HepG2 (cell line): ENCODE data around the gene RBM12.

Experiments
- EP300 ChIP-seq, 3 experiments: sonication (generic) in 1 of 3; formaldehyde crosslinking in 1 of 3; IDR thresholded peaks; 2 replicates each; pipeline versions ENCODE4 v1.5.1 to v1.6.1; 2011 to 2020; ENCODE audit warnings: low read depth in 2 of 3, low read length in 2 of 3, borderline replicate concordance in 1 of 3, improper control_type of control experiment in 1 of 3, mild to moderate bottlenecking in 1 of 3, missing genetic modification reagents in 1 of 3, moderate library complexity in 1 of 3
- EZH2 ChIP-seq: conservative IDR thresholded peaks from 2 replicates; pipeline ENCODE4 v1.6.1; 2012; ENCODE audit warnings: mild to moderate bottlenecking, low read depth, low read length, moderate library complexity
- FOXM1 ChIP-seq: sonication (generic); formaldehyde crosslinking; IDR thresholded peaks from 2 replicates; pipeline ENCODE4 v1.5.0; 2020; ENCODE audit warnings: missing genetic modification reagents
- FOXP1 ChIP-seq, 2 experiments: fragments of 450-650 bp in 1 of 2; IDR thresholded peaks; 2 replicates each; pipeline ENCODE4 v1.6.1; 2017 to 2018; ENCODE audit warnings: antibody characterized with exemption in 1 of 2
- KDM1A ChIP-seq: IDR thresholded peaks from 2 replicates; pipeline ENCODE4 v1.6.1; 2016; ENCODE audit warnings: missing compliant biosample characterization
- TCF12 ChIP-seq, 2 experiments: fragments of 450-650 bp in 1 of 2; sonication (generic) in 1 of 2; formaldehyde crosslinking in 1 of 2; IDR thresholded peaks; 2 replicates each; pipeline versions ENCODE4 v1.6.1 to v1.8.0; 2017 to 2022; ENCODE audit warnings: antibody characterized with exemption in 1 of 2, mild to moderate bottlenecking in 1 of 2, missing genetic modification reagents in 1 of 2, moderate library complexity in 1 of 2
- ZNF567 ChIP-seq: sonication (generic); formaldehyde crosslinking; IDR thresholded peaks from 2 replicates; pipeline ENCODE4 v1.8.1; 2023; ENCODE audit warnings: mild to moderate bottlenecking, missing genetic modification reagents, borderline replicate concordance
- ZNF83 ChIP-seq: sonication (generic); formaldehyde crosslinking; IDR thresholded peaks from 2 replicates; pipeline ENCODE4 v1.4.0; 2020; ENCODE audit warnings: missing genetic modification reagents, mild to moderate bottlenecking, borderline replicate concordance
- TF ChIP-seq, protein P1 (sequence below): IDR thresholded peaks from 2 replicates; pipeline ENCODE4 v1.6.1; 2012; ENCODE audit warnings: inconsistent platforms
- TF ChIP-seq, protein P2 (sequence below): sonication (generic); formaldehyde crosslinking; IDR thresholded peaks from 2 replicates; pipeline ENCODE4 v1.5.0; 2020; ENCODE audit warnings: mild to moderate bottlenecking, missing genetic modification reagents, moderate library complexity
- TF ChIP-seq, protein P3 (sequence below): sonication (generic); formaldehyde crosslinking; IDR thresholded peaks from 2 replicates; pipeline ENCODE4 v1.4.0; 2020; ENCODE audit warnings: missing genetic modification reagents

- TF ChIP-seq TCF12 (IDR thresholded peaks at IDR 0.05) (no peak), TCF12 (CRISPR knock-in tag; IDR thresholded peaks at IDR 0.05) (no peak), ZNF567 (CRISPR knock-in tag) (no peak), EP300 (IDR thresholded peaks at IDR 0.05; ENCODE audit: low read depth in 2 of 2, low read length in 2 of 2) (no peak), EP300 (CRISPR knock-in tag; IDR thresholded peaks at IDR 0.05; ENCODE audit: borderline replicate concordance) (no peak), EZH2 (no peak), FOXM1 (no peak), FOXP1 (IDR thresholded peaks at IDR 0.05) (no peak), FOXP1 (CRISPR knock-in tag; IDR thresholded peaks at IDR 0.05) (no peak), ZNF83 (CRISPR knock-in tag) (no peak), KDM1A (CRISPR knock-in tag) (no peak)
- TF ChIP-seq, protein P1, sequence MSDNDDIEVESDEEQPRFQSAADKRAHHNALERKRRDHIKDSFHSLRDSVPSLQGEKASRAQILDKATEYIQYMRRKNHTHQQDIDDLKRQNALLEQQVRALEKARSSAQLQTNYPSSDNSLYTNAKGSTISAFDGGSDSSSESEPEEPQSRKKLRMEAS, result no peak
- TF ChIP-seq, protein P2, sequence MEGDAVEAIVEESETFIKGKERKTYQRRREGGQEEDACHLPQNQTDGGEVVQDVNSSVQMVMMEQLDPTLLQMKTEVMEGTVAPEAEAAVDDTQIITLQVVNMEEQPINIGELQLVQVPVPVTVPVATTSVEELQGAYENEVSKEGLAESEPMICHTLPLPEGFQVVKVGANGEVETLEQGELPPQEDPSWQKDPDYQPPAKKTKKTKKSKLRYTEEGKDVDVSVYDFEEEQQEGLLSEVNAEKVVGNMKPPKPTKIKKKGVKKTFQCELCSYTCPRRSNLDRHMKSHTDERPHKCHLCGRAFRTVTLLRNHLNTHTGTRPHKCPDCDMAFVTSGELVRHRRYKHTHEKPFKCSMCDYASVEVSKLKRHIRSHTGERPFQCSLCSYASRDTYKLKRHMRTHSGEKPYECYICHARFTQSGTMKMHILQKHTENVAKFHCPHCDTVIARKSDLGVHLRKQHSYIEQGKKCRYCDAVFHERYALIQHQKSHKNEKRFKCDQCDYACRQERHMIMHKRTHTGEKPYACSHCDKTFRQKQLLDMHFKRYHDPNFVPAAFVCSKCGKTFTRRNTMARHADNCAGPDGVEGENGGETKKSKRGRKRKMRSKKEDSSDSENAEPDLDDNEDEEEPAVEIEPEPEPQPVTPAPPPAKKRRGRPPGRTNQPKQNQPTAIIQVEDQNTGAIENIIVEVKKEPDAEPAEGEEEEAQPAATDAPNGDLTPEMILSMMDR (CRISPR knock-in tag), result no peak
- TF ChIP-seq, protein P3, sequence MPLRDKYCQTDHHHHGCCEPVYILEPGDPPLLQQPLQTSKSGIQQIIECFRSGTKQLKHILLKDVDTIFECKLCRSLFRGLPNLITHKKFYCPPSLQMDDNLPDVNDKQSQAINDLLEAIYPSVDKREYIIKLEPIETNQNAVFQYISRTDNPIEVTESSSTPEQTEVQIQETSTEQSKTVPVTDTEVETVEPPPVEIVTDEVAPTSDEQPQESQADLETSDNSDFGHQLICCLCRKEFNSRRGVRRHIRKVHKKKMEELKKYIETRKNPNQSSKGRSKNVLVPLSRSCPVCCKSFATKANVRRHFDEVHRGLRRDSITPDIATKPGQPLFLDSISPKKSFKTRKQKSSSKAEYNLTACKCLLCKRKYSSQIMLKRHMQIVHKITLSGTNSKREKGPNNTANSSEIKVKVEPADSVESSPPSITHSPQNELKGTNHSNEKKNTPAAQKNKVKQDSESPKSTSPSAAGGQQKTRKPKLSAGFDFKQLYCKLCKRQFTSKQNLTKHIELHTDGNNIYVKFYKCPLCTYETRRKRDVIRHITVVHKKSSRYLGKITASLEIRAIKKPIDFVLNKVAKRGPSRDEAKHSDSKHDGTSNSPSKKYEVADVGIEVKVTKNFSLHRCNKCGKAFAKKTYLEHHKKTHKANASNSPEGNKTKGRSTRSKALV (CRISPR knock-in tag), result no peak
Observed at GRCh38 chr20:35643045-35643444, 21.7 kb downstream of the RBM12 start.
